KG1 (cell line): ENCODE measurements around the gene BAX.
A peak's percentile ranks its signal among the peaks of the same experiment; 100 is the strongest.
"Not testable (repeated sequence)": the region's sequence is repeated elsewhere in the genome, so short reads cannot be mapped to it uniquely, and the experiment has no call there.

Experiments used
- DNase-seq: peaks from one replicate; lab custom pipeline; 2025; lab: John Stamatoyannopoulos, UW

Gene BAX

GRCh38 chr19:48954595-48955307, at the start of gene BAX:
Gene BAX, plus strand, starts transcription at chr19:48954875. Its CDS starts 54 bp downstream, at chr19:48954929.
- DNase-seq, result peak; percentile 68

- DNase-seq, result no peak
Observed at GRCh38 chr19:48905664-48906063, 49.0 kb upstream of the BAX start.

GRCh38 chr19:48906324-48906723, 48.4 kb upstream of the BAX start:
- no peak for DNase-seq

- DNase-seq, result no peak
Observed at GRCh38 chr19:48907671-48908070, 47.0 kb upstream of the BAX start.

- DNase-seq, result not testable (repeated sequence)
Observed at GRCh38 chr19:48909424-48910077, 45.1 kb upstream of the BAX start.

GRCh38 chr19:48910803-48911202, 43.9 kb upstream of the BAX start:
- DNase-seq, result no peak

GRCh38 chr19:48913114-48913889, 41.4 kb upstream of the BAX start:
- DNase-seq, result no peak

GRCh38 chr19:48914181-48914580, 40.5 kb upstream of the BAX start:
- no peak for DNase-seq

- DNase-seq, result no peak
Observed at GRCh38 chr19:48915757-48916156, 38.9 kb upstream of the BAX start.

GRCh38 chr19:48918071-48918470, 36.6 kb upstream of the BAX start:
- no peak for DNase-seq

GRCh38 chr19:48918801-48919247, 35.9 kb upstream of the BAX start:
- no peak for DNase-seq

- DNase-seq, result not testable (repeated sequence)
Observed at GRCh38 chr19:48919271-48919670, 35.4 kb upstream of the BAX start.

- no peak for DNase-seq
Observed at GRCh38 chr19:48920949-48921348, 33.7 kb upstream of the BAX start.

GRCh38 chr19:48921721-48922500, 32.8 kb upstream of the BAX start:
- DNase-seq, result no peak

GRCh38 chr19:48922548-48923490, 31.9 kb upstream of the BAX start:
- DNase-seq, result no peak

- DNase-seq, result no peak
Observed at GRCh38 chr19:48925240-48925843, 29.3 kb upstream of the BAX start.

GRCh38 chr19:48925890-48926289, 28.8 kb upstream of the BAX start:
- not testable (repeated sequence) for DNase-seq

- DNase-seq, result no peak
Observed at GRCh38 chr19:48926909-48927308, 27.8 kb upstream of the BAX start.

GRCh38 chr19:48927692-48928091, 27.0 kb upstream of the BAX start:
- DNase-seq, result not testable (repeated sequence)
